RWPE2 (cell line): ENCODE data around the gene SMPD4.
"Not testable (repeated sequence)": the region's sequence is repeated elsewhere in the genome, so short reads cannot be mapped to it uniquely, and the experiment has no call there.

Source experiments
- ATAC-seq: fragments of 200-7000 bp; cut with Tn5 transposase; 3 replicates; pipeline ENCODE4 v1.9.1; 2021; ENCODE audit warnings: low read depth
- DNase-seq: peaks from one replicate; pipeline ENCODE4 v3.0.0-alpha.2; 2020; ENCODE audit warnings: low spot score
- H3K27ac ChIP-seq: fragments of 450-650 bp; 2 replicates; pipeline ENCODE4 v1.5.1; 2017; ENCODE audit warnings: mild to moderate bottlenecking; ENCODE audit not compliant: poor library complexity, severe bottlenecking
- H3K27me3 ChIP-seq: fragments of 250-450 bp; sonication (Bioruptor Pico); 2 replicates; pipeline ENCODE4 v1.5.1; 2021; ENCODE audit warnings: mild to moderate bottlenecking, moderate library complexity; ENCODE audit not compliant: insufficient read depth, poor library complexity, severe bottlenecking
- H3K36me3 ChIP-seq: fragments of 250-450 bp; sonication (Bioruptor Pico); 2 replicates; pipeline ENCODE4 v1.5.1; 2020; ENCODE audit warnings: low read depth, mild to moderate bottlenecking, moderate library complexity
- H3K4me1 ChIP-seq: fragments of 250-450 bp; sonication (Bioruptor Pico); 2 replicates; pipeline ENCODE4 v1.5.1; 2021; ENCODE audit warnings: mild to moderate bottlenecking, moderate library complexity; ENCODE audit not compliant: insufficient read depth, poor library complexity, severe bottlenecking
- H3K4me3 ChIP-seq: fragments of 250-450 bp; sonication (Bioruptor Pico); 2 replicates; pipeline ENCODE4 v1.5.1; 2021; ENCODE audit warnings: mild to moderate bottlenecking, moderate library complexity; ENCODE audit not compliant: severe bottlenecking
- H3K9me3 ChIP-seq: fragments of 250-450 bp; sonication (Bioruptor Pico); 2 replicates; pipeline ENCODE4 v1.5.1; 2021; ENCODE audit warnings: mild to moderate bottlenecking, moderate library complexity; ENCODE audit not compliant: severe bottlenecking
- CTCF ChIP-seq: fragments of 450-650 bp; IDR thresholded peaks from one replicate; pipeline ENCODE4 v1.5.1; 2017; ENCODE audit warnings: mild to moderate bottlenecking, moderate library complexity; ENCODE audit not compliant: poor library complexity, severe bottlenecking

Gene SMPD4

GRCh38 chr2:130139331-130140280, 41.8 kb downstream of the SMPD4 start:
- not testable (repeated sequence) for H3K4me1 ChIP-seq, H3K9me3 ChIP-seq, H3K27me3 ChIP-seq, H3K36me3 ChIP-seq, H3K4me3 ChIP-seq, DNase-seq, ATAC-seq, H3K27ac ChIP-seq

- H3K9me3 ChIP-seq, H3K4me1 ChIP-seq, H3K36me3 ChIP-seq, H3K27ac ChIP-seq, DNase-seq, H3K4me3 ChIP-seq, H3K27me3 ChIP-seq: not testable (repeated sequence)
- ATAC-seq = peak; percentile 54; the same call in 2 of the 3 replicates
Measured at GRCh38 chr2:130138841-130139251, 42.6 kb downstream of the SMPD4 start.

- not testable (repeated sequence) for H3K4me3 ChIP-seq, H3K27ac ChIP-seq, DNase-seq, ATAC-seq, H3K27me3 ChIP-seq, H3K9me3 ChIP-seq, H3K4me1 ChIP-seq, H3K36me3 ChIP-seq
Measured at GRCh38 chr2:130138326-130138725, 43.1 kb downstream of the SMPD4 start.

- not testable (repeated sequence) for H3K36me3 ChIP-seq, H3K9me3 ChIP-seq, H3K27ac ChIP-seq, DNase-seq, H3K4me1 ChIP-seq, H3K4me3 ChIP-seq, H3K27me3 ChIP-seq, ATAC-seq
Measured at GRCh38 chr2:130137118-130137517, 44.3 kb downstream of the SMPD4 start.

GRCh38 chr2:130136546-130136945, 44.9 kb downstream of the SMPD4 start:
- not testable (repeated sequence) for ATAC-seq, H3K27me3 ChIP-seq, DNase-seq, H3K4me1 ChIP-seq, H3K27ac ChIP-seq, H3K9me3 ChIP-seq, H3K36me3 ChIP-seq, H3K4me3 ChIP-seq

- TF ChIP-seq CTCF = no peak
- no peaks in the 10 kb centered on the region for H3K4me1 ChIP-seq
- no peaks in the 10 kb centered on the region for H3K27me3 ChIP-seq
- no peak overlapping the region for H3K4me3 ChIP-seq
- no peaks in the 10 kb centered on the region for H3K36me3 ChIP-seq
- no peaks in the 10 kb centered on the region for H3K9me3 ChIP-seq
- no peak overlapping the region for H3K27ac ChIP-seq
- ATAC-seq = no peak
- DNase-seq = no peak
Measured at GRCh38 chr2:130135692-130136541, 45.5 kb downstream of the SMPD4 start.

GRCh38 chr2:130129120-130129829, 52.1 kb downstream of the SMPD4 start, which contains the start of gene POTEF:
TSS of gene POTEF (minus strand) at chr2:130129222. CDS start at chr2:130120515, 8,707 bp downstream.
- not testable (repeated sequence) for H3K27ac ChIP-seq, H3K4me3 ChIP-seq, H3K27me3 ChIP-seq, H3K9me3 ChIP-seq, H3K4me1 ChIP-seq, ATAC-seq, H3K36me3 ChIP-seq, DNase-seq

- not testable (repeated sequence) for H3K4me1 ChIP-seq, H3K4me3 ChIP-seq, H3K27ac ChIP-seq, H3K27me3 ChIP-seq, DNase-seq, H3K36me3 ChIP-seq, ATAC-seq, H3K9me3 ChIP-seq
Measured at GRCh38 chr2:130128464-130128863, 52.9 kb downstream of the SMPD4 start.

GRCh38 chr2:130127726-130128125, 53.7 kb downstream of the SMPD4 start:
- H3K27ac ChIP-seq, H3K9me3 ChIP-seq, H3K27me3 ChIP-seq, H3K4me3 ChIP-seq, H3K4me1 ChIP-seq, H3K36me3 ChIP-seq, DNase-seq: not testable (repeated sequence)
- peak; percentile 14; the same call in 1 of the 3 replicates for ATAC-seq

- H3K36me3 ChIP-seq, ATAC-seq, H3K4me1 ChIP-seq, H3K27me3 ChIP-seq, H3K9me3 ChIP-seq, DNase-seq, H3K4me3 ChIP-seq, H3K27ac ChIP-seq: not testable (repeated sequence)
Measured at GRCh38 chr2:130120924-130121323, 60.5 kb downstream of the SMPD4 start.
